Transverse colon (tissue), 4 donors: ENCODE measurements around the gene CCDC15.

Experiments
- CTCF ChIP-seq, 5 experiments: fragments of 200-600 bp in 3 of 5; fragments of 450-650 bp in 2 of 5; sonication (generic) in 3 of 5; IDR thresholded peaks; 1 replicate in 2 of 5; 2 replicates in 3 of 5; pipeline ENCODE4 v1.5.1; 2016 to 2017; ENCODE audit warnings: antibody characterized with exemption in 5 of 5, inconsistent platforms in 3 of 5, mild to moderate bottlenecking in 2 of 5, moderate library complexity in 1 of 5
- EP300 ChIP-seq: sonication (generic); formaldehyde crosslinking; IDR thresholded peaks from one replicate; pipeline ENCODE4 v1.6.1; 2017; ENCODE audit warnings: antibody characterized with exemption, low read depth
- POLR2A ChIP-seq: fragments of 450-650 bp; IDR thresholded peaks from one replicate; pipeline ENCODE4 v1.6.1; 2016; ENCODE audit warnings: antibody characterized with exemption, mild to moderate bottlenecking, moderate library complexity
- POLR2AphosphoS5 ChIP-seq, 3 donors: sonication (generic); formaldehyde crosslinking; IDR thresholded peaks; one replicate each; pipeline ENCODE4 v1.6.1; 2016; ENCODE audit warnings: antibody characterized with exemption in 3 of 3

- no peak for TF ChIP-seq CTCF (IDR thresholded peaks at IDR 0.05)
- no peak for TF ChIP-seq POLR2A
- no peak for TF ChIP-seq POLR2AphosphoS5 (IDR thresholded peaks at IDR 0.05)
- no peak for TF ChIP-seq EP300
These were observed 10.3 kb upstream of the CCDC15 start for GRCh38 chr11:124943741-124944140.
